Keratinocyte (primary cell): Measurements from ENCODE around the gene AIFM3. TPM values are rescaled to one million over a fixed set of nuclear protein-coding genes. Genes with fewer than 3 reads are reported as not detected.

Source experiments
- DNase-seq: peaks from one replicate; pipeline ENCODE4 v3.0.0-alpha.2; 2011; ENCODE audit warnings: low read depth, missing footprints, low spot score
- FAIRE-seq: peaks from 2 replicates; lab custom pipeline; 2011; peaks lifted over from hg19 to GRCh38; lab: Jason Lieb, UNC
- H2AFZ ChIP-seq: 2 replicates; pipeline ENCODE4 v1.6.0; 2012; ENCODE audit warnings: low read length, control low read depth, inconsistent platforms; ENCODE audit not compliant: control insufficient read depth
- H3K27ac ChIP-seq: 2 replicates; pipeline ENCODE4 v1.5.1; 2011; ENCODE audit warnings: low read length; ENCODE audit not compliant: control insufficient read depth, insufficient read depth
- H3K27me3 ChIP-seq: 3 replicates; pipeline ENCODE4 v1.6.0; 2011; ENCODE audit warnings: low read length; ENCODE audit not compliant: control insufficient read depth, insufficient read depth; ENCODE audit errors: extremely low read depth
- H3K36me3 ChIP-seq, 2 experiments: 2 replicates in 1 of 2; 3 replicates in 1 of 2; pipeline ENCODE4 v1.5.1; 2011; ENCODE audit warnings: low read length in 2 of 2, mild to moderate bottlenecking in 1 of 2; ENCODE audit not compliant: control insufficient read depth in 2 of 2, insufficient read depth in 2 of 2; ENCODE audit errors: extremely low read depth in 1 of 2
- H3K4me1 ChIP-seq: 3 replicates; pipeline ENCODE4 v1.5.1; 2011; ENCODE audit warnings: low read length; ENCODE audit not compliant: control insufficient read depth, insufficient read depth; ENCODE audit errors: extremely low read depth
- H3K4me2 ChIP-seq: 3 replicates; pipeline ENCODE4 v1.6.0; 2011; ENCODE audit warnings: low read depth, low read length; ENCODE audit not compliant: control insufficient read depth, insufficient read depth; ENCODE audit errors: extremely low read depth
- H3K4me3 ChIP-seq, 3 experiments: fragments of 200-600 bp in 1 of 3; sonication (generic) in 1 of 3; 2 replicates in 2 of 3; 3 replicates in 1 of 3; pipeline ENCODE4 v1.5.1; 2011 to 2016; ENCODE audit warnings: low read length in 3 of 3, mild to moderate bottlenecking in 3 of 3, control low read depth in 2 of 3, inconsistent platforms in 1 of 3, low read depth in 1 of 3, mixed read lengths in 1 of 3, mixed run types in 1 of 3, moderate library complexity in 1 of 3; ENCODE audit not compliant: control insufficient read depth in 2 of 3, insufficient read depth in 2 of 3; ENCODE audit errors: extremely low read depth in 1 of 3
- H3K79me2 ChIP-seq: 2 replicates; pipeline ENCODE4 v1.6.0; 2012; ENCODE audit warnings: low read length; ENCODE audit not compliant: control insufficient read depth, insufficient read depth
- H3K9ac ChIP-seq: 3 replicates; pipeline ENCODE4 v1.6.0; 2011; ENCODE audit warnings: low read length; ENCODE audit not compliant: control insufficient read depth, insufficient read depth; ENCODE audit errors: extremely low read depth
- H3K9me1 ChIP-seq: 3 replicates; pipeline ENCODE4 v1.6.0; 2011; ENCODE audit warnings: low read length; ENCODE audit not compliant: control insufficient read depth, insufficient read depth; ENCODE audit errors: extremely low read depth
- H3K9me3 ChIP-seq: 2 replicates; pipeline ENCODE4 v1.5.1; 2012; ENCODE audit warnings: low read depth, low read length; ENCODE audit not compliant: control insufficient read depth
- H4K20me1 ChIP-seq: 3 replicates; pipeline ENCODE4 v1.6.0; 2011; ENCODE audit warnings: low read length; ENCODE audit not compliant: control insufficient read depth, insufficient read depth; ENCODE audit errors: extremely low read depth
- EZH2 ChIP-seq: IDR thresholded peaks from one replicate; pipeline ENCODE4 v1.6.1; 2012; ENCODE audit warnings: inconsistent platforms, mild to moderate bottlenecking, low read length, moderate library complexity
- dilution Hi-C: fragments of 300-500 bp; cut with MboI; formaldehyde crosslinking; loops from one replicate; pipeline ENCODE4 v1.7.0; 2020; ENCODE audit warnings: low sequenced_read_pairs; ENCODE audit not compliant: extremely low pct_ligation_motif_present
- polyA plus RNA-seq, 5 experiments: library from polyadenylated mRNA; depleted of rRNA in 3 of 5; stranded (reverse) in 3 of 5; stranded (forward) in 1 of 5; unstranded in 1 of 5; fragments of >200 nt; gene quantifications; 1 replicate in 1 of 5; 2 replicates in 3 of 5; 3 replicates in 1 of 5; pipeline versions ENCODE4 v1.2.1 to v1.2.3, GENCODE V29; 2011 to 2012; ENCODE audit warnings: missing spikeins in 2 of 5, low read depth in 1 of 5, low replicate concordance in 1 of 5
- TF ChIP-seq, protein P1 (sequence below), 3 experiments: IDR thresholded peaks in 1 of 3; conservative IDR thresholded peaks in 1 of 3; optimal IDR thresholded peaks in 1 of 3; 2 replicates in 2 of 3; 3 replicates in 1 of 3; pipeline versions ENCODE3 to v1.5.1; 2011; ENCODE audit warnings: low read length in 3 of 3, mild to moderate bottlenecking in 3 of 3, moderate library complexity in 2 of 3, control low read depth in 1 of 3, inconsistent platforms in 1 of 3; ENCODE audit not compliant: insufficient read depth in 2 of 3; ENCODE audit errors: extremely low read depth in 1 of 3

AIFM3 gene
- polyA plus RNA-seq, 1 donor (not counting 4 experiments of a cell fraction or from before 2014, with no cell fraction given), result 0.59 TPM

DNA sequence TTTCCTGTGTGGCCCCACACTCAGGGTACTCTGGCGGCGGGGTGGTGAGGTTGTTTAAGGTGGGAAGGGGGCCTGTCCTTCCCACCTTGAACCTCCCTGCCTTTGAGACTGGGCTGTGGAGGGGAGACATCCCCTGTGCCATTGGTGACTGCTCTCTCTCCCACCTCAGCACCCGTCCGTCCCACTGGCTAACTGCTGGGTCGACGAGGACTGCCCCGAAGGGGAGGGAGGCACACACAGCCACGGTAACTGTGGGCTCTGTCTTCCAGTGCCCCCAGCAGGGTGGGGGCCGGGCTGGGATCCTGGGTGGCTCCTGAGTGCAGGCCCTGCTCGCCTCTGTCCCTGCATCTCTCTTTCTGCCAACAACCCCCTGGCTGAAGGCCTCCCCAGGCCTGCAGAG is 55.5 kb downstream of the AIFM3 start:
- Histone ChIP-seq H3K27me3 (no peaks in the 10 kb centered on the region), H2AFZ (no peak overlapping the region), H3K4me2 (no peak overlapping the region), H3K9me1 (no peaks in the 10 kb centered on the region), H4K20me1 (no peaks in the 10 kb centered on the region), H3K9me3 (no peaks in the 10 kb centered on the region), H3K27ac (no peak overlapping the region), H3K9ac (no peak overlapping the region), H3K4me3 (no peak overlapping the region), H3K79me2 (no peaks in the 10 kb centered on the region), H3K4me1 (peaks cover 26% of the 10 kb centered on the region), H3K36me3 (no peaks in the 10 kb centered on the region)
- TF ChIP-seq EZH2, result no peak
- TF ChIP-seq, protein P1, sequence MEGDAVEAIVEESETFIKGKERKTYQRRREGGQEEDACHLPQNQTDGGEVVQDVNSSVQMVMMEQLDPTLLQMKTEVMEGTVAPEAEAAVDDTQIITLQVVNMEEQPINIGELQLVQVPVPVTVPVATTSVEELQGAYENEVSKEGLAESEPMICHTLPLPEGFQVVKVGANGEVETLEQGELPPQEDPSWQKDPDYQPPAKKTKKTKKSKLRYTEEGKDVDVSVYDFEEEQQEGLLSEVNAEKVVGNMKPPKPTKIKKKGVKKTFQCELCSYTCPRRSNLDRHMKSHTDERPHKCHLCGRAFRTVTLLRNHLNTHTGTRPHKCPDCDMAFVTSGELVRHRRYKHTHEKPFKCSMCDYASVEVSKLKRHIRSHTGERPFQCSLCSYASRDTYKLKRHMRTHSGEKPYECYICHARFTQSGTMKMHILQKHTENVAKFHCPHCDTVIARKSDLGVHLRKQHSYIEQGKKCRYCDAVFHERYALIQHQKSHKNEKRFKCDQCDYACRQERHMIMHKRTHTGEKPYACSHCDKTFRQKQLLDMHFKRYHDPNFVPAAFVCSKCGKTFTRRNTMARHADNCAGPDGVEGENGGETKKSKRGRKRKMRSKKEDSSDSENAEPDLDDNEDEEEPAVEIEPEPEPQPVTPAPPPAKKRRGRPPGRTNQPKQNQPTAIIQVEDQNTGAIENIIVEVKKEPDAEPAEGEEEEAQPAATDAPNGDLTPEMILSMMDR (optimal IDR thresholded peaks at IDR 0.05 in 1 of 3, IDR thresholded peaks at IDR 0.05 in 1 of 3, conservative IDR thresholded peaks at IDR 0.05 in 1 of 3; ENCODE audit: extremely low read depth in 1 of 3, insufficient read depth in 2 of 3, low read length in 3 of 3), result no peak
- dilution Hi-C loops, result no loop called here
- no peak for DNase-seq
- FAIRE-seq, result no peak

DNA sequence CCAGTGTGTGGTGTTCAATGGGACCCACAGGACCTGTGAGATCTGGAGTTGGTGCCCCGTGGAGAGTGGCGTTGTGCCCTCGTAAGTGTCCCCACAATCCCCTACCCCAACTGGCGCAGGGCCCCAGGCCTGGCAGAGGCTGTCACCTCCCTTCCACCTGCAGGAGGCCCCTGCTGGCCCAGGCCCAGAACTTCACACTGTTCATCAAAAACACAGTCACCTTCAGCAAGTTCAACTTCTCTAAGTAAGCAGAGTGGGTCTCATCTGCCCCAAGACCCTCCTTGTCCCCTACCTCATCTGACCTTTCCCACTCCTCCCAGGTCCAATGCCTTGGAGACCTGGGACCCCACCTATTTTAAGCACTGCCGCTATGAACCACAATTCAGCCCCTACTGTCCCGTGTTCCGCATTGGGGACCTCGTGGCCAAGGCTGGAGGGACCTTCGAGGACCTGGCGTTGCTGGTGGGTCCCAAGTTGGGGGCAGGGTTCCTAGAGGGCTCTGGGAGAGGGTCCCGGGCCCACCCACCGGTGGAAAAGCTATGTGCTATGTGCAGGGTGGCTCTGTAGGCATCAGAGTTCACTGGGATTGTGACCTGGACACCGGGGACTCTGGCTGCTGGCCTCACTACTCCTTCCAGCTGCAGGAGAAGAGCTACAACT is 56.0 kb downstream of the AIFM3 start:
- H3K9me1 ChIP-seq, result no peaks in the 10 kb centered on the region
- H2AFZ ChIP-seq, result no peak overlapping the region
- H3K4me1 ChIP-seq, result peaks cover 31% of the 10 kb centered on the region
- dilution Hi-C loops, result no loop called here
- no peaks in the 10 kb centered on the region for H3K79me2 ChIP-seq
- H3K36me3 ChIP-seq, result no peaks in the 10 kb centered on the region
- DNase-seq (no peak), FAIRE-seq (no peak)
- H3K9ac ChIP-seq, result no peak overlapping the region
- H3K9me3 ChIP-seq, result no peaks in the 10 kb centered on the region
- H3K27me3 ChIP-seq, result no peaks in the 10 kb centered on the region
- H4K20me1 ChIP-seq, result no peaks in the 10 kb centered on the region
- no peak overlapping the region for H3K4me2 ChIP-seq
- H3K27ac ChIP-seq, result no peak overlapping the region
- H3K4me3 ChIP-seq, result no peak overlapping the region
- no peak for TF ChIP-seq EZH2
- TF ChIP-seq, protein P1 (optimal IDR thresholded peaks at IDR 0.05 in 1 of 3, IDR thresholded peaks at IDR 0.05 in 1 of 3, conservative IDR thresholded peaks at IDR 0.05 in 1 of 3; ENCODE audit: extremely low read depth in 1 of 3, insufficient read depth in 2 of 3, low read length in 3 of 3), result peak in 1 of 3 experiments; percentile 26
